GM08714 (cell line): Measurements from ENCODE around the gene NUP93.

ENCODE experiments used
- H3K4me3 ChIP-seq: fragments of 200-500 bp; sonication (Bioruptor generic); 2 replicates; pipeline ENCODE4 v1.5.1; 2014; ENCODE audit warnings: mild to moderate bottlenecking, low read length, inconsistent platforms
- ZNF274 ChIP-seq: IDR thresholded peaks from 2 replicates; pipeline ENCODE4 v1.6.1; 2012; ENCODE audit warnings: mild to moderate bottlenecking, low read depth, low read length

Gene NUP93

DNA sequence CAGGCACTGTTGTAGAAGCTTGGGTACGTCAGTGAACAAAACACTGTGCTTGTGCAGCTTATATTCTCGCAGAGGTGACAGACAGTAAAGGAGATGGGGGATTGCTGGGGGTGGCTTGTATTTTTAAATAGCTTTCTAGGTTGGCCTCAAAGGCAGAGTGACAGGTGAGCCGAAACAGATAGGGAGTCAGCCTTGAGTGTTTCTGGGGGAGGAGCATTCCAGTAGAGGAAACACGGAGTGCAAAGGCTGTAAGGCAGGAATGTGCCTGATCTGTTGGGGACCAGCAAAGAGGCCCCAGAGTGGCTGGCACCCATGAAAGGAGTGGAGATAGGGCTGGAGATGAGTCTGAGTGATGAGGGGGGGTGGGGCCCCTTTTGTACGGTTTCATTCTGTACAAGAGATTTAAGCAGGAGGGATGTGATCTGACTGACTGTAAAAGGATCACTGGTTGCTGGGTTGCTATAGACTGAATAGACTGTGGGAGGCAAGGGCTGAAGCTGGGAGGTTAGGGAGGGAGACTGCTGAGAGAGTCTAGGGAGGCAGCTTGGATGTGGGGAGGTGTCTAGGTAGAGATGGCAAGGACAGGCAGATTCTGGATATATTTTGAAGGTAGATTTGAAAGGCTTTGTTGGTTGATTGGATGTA, 15.2 kb downstream of the NUP93 start:
- no peak overlapping the region for H3K4me3 ChIP-seq
- no peak for TF ChIP-seq ZNF274

DNA sequence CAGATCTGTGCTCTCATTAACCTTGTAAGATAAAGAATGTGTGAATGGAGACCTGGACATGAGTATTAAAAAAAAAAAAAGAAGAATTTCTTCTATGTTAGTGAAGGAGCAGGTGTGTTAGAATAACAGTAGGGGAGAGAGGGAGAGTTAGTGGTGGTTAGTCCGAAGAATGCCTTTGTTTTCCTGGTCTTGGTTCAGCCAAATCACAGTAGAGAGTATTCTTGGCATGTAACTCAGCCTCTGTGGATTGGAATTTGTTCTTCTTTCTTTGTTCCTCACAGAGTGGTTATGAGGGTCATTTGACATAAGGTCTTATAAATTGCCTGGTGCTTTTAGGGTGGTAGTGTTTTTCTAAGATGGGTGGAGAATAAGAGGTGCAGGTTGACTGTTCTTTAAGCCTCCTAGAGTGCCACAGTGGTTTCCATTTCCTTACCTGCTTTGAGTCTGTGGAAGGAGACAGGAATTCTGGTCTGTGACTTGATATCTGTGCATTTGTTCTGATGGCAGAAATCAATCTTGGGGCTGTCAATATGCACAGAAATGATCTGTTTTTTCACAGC, 17.6 kb downstream of the NUP93 start:
- no peak overlapping the region for H3K4me3 ChIP-seq
- TF ChIP-seq ZNF274: no peak

DNA sequence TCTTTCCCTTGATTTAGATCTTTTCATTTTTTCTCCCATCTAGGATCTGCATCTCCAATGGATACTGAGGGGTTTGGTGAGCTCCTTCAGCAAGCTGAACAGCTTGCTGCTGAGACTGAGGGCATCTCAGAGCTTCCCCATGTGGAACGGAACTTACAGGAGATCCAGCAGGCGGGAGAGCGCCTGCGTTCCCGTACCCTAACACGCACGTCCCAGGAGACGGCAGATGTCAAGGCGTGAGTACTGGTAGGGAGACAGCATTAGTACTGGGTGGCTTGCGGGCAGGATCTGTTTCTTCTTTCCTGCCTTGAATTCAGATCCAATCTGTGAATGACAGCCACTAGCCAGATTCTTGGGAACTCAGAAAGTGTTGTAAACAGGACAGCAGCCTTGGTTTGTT, 18.3 kb downstream of the NUP93 start:
- no peak overlapping the region for H3K4me3 ChIP-seq
- TF ChIP-seq ZNF274: no peak

DNA sequence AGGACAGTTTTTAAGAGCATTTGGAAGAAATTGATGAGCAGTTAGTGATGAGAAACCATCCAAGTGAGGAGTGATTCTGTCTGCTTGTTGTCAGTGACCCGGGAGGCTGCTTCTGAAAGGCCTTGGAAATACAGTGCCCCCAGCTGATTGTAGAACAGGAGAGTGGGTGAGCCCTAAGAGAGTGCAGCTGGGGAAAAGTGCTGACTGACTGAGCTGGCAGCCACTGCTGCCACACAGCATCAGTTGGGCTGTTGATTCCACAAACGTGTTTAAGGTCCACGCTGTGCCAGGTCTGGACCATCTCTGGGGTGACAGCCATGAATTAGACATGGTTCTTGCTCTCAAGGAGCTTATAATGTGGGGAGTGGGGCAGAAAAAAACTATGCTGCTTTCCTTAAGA, 18.9 kb downstream of the NUP93 start:
- TF ChIP-seq ZNF274: no peak

DNA sequence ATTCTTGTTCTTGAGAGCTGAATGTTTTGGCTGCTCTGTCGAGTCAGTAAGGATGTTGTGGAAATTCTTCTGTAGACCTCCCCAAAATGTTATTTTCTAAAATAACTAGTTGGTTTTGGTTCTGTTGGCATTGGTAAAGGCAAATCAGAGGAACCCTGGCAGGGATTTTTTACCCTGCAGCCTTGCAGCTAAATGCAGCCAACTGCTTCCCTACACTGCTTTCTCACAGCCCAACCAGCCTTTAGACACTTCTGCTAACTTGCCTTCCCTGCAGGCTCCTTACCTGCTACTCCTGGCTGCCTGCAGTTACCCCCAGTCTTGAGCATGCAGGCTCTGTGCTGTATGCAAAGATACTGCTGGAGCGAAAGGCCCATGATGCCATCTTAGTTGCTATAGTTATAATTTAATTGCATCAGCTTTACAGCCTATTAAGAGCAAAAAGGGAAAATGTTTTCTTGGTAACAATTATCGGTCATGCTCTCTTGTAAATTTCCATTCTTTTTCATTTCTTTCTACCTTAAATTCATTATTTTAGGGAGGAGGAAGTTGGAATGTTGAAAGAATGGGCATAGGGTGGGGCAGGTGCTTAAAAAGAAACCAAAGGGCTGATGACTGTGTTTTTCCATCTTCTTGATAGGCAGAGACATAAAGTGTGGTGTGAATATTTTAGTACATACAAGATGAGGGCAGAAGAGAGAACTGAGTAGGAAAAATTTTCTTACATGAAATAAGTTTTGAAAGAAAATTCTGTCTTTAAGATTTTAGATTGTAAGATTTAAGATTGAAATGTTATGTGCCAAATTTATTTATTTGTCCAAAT, 20.0 kb downstream of the NUP93 start:
- TF ChIP-seq ZNF274: no peak
- H3K4me3 ChIP-seq: no peak overlapping the region

More for the DNA sequence above, 18.9 kb downstream of the NUP93 start:
- H3K4me3 ChIP-seq: no peak overlapping the region

DNA sequence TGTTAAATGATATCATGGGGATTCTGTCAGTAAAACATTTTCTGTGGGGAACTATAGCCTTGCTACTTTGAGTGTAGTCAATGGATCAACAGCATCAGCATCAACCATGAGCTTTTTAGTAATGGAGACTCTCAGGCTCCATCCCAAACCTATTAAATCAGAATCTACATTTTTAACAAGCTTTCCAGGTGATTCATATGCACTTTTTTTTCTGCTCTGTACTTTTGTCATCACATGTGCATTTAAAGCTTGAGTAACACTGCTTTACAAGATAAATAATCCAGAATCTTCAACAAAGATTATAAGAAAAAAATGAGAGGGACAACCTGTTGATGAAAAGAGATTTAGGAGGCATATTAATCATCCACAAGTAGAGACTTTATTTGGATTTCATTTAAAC, 23.5 kb downstream of the NUP93 start:
- no peak for TF ChIP-seq ZNF274
- no peak overlapping the region for H3K4me3 ChIP-seq

DNA sequence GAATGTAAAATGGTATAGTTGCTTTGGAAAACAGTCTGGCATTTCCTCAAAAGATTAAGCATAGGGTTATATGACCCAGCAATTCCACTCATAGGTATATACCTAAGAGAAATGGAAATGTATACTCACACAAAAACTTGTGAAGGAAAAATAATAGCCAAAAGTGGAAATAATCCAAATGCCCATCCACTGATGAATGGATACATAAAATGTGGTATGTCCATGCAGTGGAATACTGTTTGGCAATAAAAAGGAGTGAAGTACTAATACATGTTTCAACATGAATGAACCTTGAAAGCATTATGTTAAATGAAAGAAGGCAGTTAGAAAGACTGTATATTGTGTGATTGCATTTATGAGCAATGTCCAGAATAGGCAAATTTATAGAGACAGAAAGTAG, 25.1 kb downstream of the NUP93 start:
- no peak for TF ChIP-seq ZNF274
- H3K4me3 ChIP-seq: no peak overlapping the region

DNA sequence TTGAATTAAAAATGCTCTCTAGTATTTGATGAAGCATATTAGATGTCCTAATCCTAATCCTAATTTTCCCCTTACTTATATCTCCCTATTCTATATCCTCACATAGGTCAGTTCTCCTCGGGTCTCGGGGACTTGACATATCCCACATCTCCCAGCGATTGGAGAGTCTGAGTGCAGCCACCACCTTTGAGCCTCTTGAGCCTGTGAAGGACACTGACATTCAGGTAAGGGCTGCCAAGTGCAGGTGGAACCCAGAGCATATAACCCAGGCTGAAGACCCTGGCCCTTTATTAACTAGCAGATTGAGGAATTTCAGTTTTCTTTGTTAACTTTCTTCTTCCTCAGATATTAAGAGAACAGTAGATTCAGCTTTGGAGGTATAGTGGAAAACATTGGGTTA, 28.5 kb downstream of the NUP93 start:
- H3K4me3 ChIP-seq: no peak overlapping the region
- TF ChIP-seq ZNF274: no peak

DNA sequence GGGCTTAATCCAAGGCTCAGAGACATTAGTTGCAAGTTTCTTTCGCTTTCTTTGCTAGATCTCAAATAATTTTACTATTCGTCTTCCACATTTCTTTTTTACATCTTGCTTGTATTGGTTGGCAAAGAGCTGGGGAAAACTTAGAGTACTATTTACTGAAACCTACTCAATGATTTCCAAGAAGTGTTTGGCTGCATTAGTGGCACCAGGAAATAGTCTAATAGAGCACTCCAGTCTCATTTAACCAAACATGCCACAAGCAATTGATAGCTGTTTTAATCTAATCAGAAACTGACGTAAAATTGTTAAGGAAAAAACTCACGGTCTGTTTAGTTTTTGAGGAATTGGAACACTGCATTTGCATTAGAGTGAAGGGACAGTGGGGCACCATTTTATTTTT, 29.0 kb downstream of the NUP93 start:
- H3K4me3 ChIP-seq: no peak overlapping the region
- no peak for TF ChIP-seq ZNF274

DNA sequence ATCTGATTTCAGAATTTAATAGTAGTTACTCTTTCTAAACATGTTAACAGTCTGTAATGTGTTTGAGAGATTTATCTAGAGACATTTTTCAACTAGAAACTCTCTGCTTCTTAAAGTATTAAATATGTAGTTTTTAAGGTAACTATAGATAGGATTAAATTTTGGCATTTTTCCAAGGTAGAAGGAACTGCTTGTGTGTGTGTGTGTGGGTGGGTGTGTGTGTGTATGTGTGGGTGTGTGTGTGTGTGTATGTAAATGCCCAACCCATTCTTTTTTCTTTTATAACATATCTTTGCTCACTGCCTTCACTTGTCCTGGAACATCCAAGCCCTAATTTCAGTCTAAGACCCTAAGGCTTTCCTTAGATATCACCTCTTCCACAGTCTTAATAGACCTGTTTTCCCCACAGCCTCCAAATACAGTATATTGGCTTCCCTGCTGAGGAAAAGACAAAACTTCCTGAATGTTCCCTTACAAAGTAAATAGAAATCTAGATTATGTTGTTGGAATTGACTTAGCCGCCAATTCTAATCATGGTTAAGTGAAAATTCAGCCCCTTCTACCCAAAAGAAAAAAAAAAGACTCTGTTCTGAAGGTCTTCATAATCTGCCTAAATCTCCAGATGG, 33.5 kb downstream of the NUP93 start:
- no peak for TF ChIP-seq ZNF274
- H3K4me3 ChIP-seq: no peak overlapping the region

DNA sequence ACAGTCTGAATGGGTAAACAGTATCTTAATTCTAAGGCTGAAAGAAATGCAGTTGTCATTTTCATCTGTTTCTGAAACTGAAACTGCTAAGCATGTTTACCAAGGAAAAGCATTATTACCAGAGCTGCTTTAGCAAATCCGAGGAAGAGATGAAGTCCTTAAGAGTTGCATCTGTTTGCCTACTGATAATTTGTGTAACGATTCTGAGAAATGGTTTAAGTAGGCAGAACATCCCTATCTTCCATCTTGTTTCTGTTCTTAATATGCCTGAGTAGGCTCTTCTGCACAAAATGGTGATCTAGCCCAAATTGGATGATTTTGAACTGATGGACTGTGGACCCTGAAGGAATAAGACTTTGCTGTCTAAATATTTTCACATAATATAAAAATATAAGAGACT, 34.9 kb downstream of the NUP93 start:
- no peak overlapping the region for H3K4me3 ChIP-seq
- TF ChIP-seq ZNF274: no peak

DNA sequence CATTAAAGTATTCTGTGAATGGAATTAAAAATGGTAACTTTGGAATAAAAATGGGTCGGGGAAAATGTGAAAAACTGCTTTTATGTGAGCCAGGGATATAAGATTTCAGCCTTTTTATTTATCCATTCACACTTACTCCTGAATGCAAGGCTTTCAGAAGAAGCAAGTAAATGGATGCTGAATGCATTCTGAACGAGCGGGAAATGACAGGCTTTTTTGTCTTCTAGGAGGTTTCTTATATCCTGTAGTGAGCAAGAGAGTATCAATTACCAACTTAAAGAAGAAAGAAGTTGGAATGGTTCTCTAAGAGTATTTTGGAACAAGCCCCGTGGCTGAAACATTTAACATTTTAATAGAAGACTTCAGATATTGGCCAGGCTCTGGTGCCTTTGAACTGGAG, 36.0 kb downstream of the NUP93 start:
- no peak for TF ChIP-seq ZNF274
- H3K4me3 ChIP-seq: no peak overlapping the region

DNA sequence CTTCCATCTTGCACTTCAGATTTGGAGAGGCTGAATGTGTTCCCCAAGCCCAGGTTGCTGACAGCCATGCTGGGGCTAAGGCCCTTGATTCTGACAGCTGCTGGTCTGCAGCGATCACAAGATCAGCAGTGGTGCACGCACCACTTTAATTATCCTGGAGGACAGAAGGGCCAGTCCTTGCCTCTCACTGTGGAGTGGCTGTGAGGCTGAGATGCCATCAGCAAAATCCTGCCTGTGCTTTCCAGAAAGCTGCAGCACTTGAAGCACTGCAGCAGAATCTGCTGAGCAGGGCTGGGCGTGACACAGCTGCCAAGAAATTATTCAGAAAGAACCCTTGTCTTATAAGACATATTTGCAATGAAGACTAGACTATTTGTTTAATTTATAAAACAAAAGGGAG, 37.1 kb downstream of the NUP93 start:
- TF ChIP-seq ZNF274: no peak
- H3K4me3 ChIP-seq: no peak overlapping the region

DNA sequence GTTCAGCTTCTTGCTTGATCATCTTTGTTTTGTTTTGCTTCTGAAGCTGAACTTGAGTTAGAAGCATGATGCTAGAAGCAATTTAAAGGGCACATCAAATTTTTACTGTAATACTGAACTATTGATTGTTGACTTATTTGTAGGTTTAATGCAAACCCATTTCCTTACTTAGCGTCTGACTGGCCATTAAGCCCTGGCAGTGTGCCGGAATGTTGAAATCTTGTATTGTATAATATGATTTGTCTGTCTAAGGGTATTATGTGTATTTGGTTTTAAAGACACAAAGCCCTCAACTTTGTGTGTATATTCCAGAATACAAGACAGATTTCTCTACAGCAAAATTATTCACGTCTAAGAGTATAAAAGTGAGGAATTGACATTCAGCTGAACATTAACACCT, 39.7 kb downstream of the NUP93 start:
- H3K4me3 ChIP-seq: no peak overlapping the region
- TF ChIP-seq ZNF274: no peak
